NCI-H1105 treated with DMSO at 0.1 percent for 48 hours (cell line): Measurements from ENCODE around the gene AQP5.

ENCODE experiments used
- DNase-seq: peaks from one replicate; lab custom pipeline; 2025; lab: John Stamatoyannopoulos, UW

Gene AQP5

DNA sequence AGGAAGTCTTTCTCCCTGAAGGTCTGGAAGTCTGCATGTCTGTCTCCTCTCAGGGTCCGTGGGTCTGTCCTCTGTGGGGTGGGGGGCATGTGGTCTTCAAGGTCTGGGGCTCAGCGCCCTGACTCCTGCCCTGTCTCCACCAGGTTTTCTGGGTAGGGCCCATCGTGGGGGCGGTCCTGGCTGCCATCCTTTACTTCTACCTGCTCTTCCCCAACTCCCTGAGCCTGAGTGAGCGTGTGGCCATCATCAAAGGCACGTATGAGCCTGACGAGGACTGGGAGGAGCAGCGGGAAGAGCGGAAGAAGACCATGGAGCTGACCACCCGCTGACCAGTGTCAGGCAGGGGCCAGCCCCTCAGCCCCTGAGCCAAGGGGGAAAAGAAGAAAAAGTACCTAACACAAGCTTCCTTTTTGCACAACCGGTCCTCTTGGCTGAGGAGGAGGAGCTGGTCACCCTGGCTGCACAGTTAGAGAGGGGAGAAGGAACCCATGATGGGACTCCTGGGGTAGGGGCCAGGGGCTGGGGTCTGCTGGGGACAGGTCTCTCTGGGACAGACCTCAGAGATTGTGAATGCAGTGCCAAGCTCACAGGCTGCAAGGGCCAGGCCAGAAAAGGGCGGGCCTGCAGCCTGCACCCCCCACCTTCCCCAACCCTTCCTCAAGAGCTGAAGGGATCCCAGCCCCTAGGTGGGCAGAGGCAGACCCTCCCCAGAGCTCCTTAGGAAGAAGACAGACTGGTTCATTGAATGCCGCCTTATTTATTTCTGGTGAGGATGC, 3.4 kb downstream of the AQP5 start:
- no peak for DNase-seq

DNA sequence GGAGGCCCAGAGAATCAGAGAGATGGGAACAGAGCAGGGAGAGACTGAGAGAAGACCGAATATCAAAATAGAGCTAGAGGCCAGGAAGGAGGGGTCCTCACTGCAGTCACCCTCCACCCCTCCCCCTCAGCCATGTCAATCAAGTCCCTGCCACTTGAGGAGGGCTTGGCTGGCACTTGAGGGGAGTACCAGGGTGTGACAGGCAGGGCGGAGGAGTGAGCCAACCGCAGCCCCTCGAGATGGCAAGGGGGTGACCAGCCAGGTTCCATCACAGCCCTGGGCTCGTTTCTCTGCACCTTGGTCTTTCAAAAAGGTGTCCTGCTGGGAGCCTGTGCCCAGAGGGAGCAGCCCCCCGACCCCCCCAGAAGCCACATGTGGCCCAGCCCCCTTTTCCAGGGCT, 4.2 kb downstream of the AQP5 start:
- no peak for DNase-seq

DNA sequence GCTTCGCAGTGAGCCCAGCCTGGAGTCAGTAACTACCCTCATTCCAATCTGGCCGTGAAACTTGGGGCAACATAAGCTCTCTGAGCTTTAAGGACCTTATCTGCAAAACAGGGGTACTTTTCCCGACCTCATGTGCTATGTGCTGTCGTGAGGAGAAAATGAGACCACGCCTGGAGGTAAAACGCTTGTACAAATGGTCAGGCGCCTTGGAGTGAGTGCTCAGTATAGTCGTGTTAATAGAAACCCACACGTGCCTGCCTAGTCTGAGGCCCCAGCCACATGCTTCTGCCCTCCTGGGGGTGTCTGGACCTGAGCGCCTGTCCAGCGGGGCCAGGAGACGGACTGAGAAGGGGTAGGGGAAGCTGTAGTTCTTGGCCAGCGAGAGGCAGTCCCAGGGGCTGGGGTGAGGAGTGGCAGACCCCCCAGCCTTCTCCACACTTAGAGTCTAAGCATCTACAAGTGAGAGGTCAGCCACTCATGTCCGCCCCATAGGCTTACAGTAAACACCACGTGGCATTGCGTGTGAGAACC, 4.9 kb downstream of the AQP5 start:
- DNase-seq: no peak

DNA sequence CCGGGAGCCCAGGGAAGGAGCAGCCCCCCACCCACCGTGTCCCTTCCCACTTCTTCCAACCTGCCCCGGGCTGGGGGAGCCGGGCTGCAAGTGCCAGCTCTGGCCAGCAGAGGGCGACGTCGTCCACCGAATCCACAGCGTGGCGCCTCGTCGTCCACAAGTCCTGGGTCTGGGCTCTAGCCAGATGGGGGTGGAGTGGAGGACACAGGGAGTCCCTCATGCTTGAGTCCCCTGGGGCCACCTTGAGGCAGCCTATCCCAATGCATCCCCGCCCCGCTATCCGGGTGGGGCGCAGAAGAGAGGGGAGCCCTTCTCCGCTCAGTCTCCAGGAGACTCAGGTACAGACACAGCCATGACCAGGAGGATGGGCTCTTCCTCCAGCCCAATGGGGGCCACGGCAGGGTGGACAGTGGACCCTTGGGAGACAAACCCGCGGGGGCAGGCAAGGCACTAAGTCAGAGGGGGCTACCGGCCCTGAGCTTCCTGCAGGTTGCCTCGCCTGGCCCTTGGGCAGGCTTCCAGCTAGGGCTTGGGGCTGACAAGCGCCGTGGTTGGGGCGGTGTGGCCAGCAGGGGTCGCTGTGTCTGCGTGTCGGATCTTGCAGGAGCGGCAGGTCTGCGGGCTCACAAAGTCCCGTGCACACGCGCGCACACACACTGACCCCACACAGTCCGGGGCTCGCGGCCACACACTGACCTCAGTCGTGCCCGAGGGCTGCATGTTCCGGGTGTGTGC, 5.5 kb downstream of the AQP5 start:
- peak; percentile 50 for DNase-seq

DNA sequence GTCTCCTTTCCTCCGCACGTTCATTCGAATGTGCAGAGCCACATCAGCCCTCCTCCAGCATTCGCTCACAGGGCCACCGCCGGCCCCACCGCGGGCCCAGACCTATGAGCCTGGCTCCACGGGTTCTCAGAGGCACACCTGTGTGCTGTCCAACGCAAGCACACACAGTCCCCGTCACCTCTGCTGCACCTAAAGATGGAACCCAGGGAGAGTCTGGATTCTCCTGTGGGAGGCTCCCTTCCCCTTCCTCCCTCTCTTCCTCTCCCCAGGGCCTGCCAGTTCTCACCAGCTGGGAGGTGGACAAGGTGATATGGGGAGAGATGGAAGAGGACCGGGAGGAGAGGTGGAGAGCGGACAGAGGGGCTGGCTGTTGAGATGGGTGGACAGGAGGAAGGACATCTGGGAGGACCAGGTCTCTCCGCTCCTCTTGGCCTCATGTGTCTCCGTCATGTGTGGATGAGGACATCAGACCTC, 6.1 kb downstream of the AQP5 start:
- no peak for DNase-seq

DNA sequence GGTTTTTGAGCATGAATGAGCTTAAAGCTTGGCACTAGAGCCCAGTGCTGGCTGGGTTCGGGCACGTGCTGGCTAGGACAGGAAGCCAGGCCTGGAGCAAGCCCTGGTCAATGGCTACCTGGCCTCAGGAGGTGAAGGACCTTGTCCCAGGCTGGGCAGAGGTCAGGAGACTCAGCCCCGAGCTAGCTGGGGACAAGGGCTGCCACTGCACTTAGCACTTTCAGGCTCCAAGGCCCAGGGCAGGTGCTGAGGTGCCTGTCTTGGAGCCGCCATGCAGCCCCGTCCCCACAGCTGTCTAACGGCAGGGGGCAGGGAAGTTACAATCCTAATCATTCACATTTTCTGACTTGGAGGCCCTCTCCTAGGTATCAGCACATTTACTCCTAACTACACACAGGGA, 6.8 kb downstream of the AQP5 start:
- no peak for DNase-seq

DNA sequence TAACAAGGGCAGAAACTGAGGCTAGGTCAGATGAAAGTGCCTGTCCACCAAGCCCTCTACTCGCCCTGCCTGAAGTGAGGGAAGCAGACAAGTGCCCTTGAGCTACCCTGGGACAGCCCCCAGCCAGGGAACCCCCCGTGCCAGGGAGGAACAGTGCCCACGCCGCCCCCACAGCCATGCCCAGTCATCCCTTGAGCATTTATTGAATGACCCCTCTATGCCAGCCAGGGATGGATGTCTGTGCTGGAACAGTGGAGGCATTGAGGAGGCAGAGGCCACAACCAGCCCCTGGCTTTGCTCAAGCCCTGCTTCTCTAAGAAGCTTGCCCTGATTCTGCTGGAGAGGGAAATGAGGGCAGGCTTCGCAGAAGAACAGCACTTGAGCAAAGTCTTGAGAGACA, 7.4 kb downstream of the AQP5 start:
- DNase-seq: no peak

DNA sequence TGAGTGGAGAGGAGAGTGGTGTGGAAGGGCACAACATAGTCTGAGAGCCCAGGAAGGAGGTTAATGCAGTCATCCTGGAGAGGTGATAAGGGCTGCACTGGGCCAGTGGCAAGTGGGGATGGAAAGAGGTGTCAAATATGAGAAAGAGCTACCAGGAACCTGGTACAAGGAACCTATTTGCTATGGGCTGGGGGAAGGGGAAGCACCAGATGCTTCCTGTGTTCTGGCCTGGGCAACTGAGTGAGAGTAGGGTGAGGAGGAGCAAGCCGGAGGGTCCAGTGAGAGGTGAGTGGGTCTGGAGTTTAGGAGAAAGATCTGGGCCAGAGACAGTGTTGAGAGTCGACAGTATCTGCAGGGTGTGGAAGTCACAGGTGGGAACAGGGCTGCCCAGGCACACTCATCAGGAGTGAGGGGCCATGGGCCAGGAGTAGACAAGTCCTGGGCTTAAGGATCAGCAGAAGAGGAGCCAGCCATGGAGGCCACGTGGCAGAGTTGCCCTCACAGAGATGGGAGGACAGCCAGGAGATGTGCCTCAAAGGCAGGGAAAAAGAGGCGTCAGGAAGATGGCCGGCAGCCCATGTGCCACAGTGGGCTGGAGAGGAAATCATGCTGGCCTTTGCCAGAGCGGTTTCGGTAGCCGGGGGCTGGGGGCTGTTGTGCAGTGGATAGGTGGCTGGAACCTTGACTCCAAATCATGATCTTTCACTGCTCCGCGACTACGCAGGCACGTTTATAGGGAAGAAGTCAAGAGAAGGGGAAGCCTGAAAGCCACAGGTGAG, 8.2 kb downstream of the AQP5 start:
- DNase-seq: no peak

DNA sequence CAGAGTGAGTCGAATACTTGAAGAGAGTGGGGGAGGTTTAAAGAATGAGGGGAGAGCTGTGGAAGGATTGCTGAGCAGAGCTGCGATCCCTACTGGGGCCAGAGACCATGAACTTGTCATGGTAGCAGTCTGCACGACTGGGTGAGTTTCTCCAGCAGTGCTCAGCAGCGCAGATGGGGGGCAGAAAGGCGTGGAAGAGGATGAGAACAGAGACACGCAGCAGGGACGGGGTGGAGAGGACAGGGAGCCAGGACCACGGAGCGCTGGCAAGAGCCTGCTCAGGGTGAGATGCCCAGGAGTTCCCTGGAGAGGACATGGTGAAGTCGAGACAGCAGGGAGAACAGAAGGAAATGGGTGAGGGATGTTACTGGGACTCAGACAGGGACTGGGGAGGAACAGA, 9.0 kb downstream of the AQP5 start:
- DNase-seq: no peak

DNA sequence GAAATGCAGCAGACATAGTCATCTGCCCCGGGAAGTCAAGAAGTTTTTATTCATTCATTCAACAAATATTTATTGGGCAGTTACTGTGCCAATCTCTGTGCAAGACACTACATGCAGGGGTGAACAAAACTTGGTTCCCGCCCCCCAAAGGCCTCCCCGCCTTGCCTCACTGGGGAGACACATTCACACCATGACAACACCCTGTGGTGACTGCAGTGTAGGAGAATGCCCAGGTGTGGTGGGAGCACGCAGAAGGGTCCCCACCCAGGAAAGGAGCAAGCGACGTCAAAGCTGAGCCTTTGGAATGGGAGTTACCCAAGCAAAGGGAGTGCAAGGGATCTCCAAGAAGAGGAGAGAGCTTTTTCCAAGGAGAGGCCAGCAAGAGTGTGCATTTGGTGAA, 9.5 kb downstream of the AQP5 start:
- DNase-seq: no peak

DNA sequence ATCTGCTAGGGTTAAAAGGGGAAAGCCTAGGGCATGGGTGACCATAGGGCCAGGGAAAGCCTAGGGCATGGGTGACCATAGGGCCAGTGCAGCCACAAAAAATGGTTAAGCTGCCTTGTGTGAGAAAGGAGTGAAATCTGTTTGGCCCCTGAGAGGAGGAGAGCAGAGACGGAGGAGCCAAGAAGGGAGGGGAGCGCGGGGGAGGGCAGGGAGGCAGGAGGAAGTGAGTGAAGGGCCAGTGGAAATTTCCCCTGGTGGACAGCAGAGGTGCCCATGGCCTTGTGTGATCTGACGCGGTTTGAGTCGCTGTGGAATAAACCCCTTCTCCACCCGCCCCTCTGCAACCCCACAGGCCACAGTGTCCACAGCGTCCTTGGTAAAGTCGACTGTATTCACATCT, 10.5 kb downstream of the AQP5 start:
- no peak for DNase-seq

DNA sequence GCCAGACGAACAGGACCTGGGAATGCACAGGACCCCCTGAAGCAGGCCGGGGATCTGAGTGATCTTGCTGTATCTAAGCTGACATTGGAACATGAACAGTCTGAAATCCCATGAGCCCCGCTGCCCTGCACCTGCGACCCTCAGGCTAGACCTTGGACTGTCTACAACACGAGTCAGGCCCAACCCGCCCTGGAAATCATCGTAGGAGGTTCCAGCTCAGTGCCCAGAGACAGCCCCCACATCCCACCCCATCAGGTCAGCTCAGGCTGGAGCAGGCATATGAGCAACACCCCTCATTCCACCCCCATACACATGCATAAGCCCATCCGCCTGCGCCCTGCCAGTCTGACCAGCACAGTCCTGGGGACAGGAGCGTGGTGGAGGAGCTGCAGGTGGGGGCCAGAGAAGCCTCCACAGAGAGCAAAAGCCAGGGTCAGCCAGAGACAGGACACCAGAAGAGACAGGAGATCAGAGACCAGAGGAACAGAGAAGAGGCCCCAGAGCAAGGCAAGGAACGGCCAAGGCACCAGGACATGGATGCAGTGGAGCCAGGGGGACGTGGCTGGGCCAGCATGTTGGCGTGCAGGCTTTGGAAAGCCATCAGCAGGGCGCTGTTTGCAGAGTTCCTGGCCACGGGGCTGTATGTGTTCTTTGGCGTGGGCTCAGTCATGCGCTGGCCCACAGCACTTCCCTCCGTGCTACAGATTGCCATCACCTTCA, 11.1 kb downstream of the AQP5 start, which contains the start of gene AQP6:
TSS of gene AQP6 (plus strand) at position 307 of the 720 bp plus-strand sequence. CDS start at position 534, 227 bp downstream.
- DNase-seq: no peak

DNA sequence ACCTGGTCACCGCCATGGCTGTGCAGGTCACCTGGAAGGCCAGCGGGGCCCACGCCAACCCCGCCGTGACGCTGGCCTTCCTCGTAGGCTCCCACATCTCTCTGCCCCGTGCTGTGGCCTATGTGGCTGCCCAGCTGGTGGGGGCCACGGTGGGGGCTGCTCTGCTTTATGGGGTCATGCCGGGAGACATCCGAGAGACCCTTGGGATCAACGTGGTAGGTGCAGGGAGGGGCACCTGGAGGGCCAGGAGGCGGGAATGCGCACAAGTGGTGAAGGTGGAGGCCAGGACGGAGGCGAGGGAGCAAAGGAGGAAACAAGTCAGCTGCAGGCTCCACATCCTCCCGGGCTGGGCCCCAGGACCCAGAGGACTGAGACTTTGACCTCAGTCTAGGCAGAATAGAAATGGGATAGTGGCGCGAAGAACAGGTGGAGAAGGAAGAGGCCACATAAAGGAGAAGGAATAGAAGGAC, 11.7 kb downstream of the AQP5 start:
- DNase-seq: no peak

DNA sequence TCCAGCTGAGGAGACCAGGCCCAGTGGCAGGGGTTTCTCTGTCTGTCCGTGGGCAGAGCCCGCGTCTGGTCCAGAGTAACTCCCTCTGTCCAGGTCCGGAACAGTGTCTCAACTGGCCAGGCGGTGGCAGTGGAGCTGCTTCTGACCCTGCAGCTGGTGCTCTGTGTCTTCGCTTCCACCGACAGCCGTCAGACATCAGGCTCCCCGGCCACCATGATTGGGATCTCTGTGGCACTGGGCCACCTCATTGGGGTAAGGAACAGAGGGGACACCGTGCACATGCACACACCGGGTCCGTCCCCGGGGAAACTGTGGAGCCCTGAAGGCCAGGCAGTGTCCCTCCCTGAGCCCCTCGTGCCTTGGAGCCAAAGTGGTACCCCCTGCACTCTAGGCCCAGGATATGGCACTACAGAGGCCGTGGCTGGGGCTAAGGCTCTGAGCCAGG, 12.6 kb downstream of the AQP5 start:
- no peak for DNase-seq

DNA sequence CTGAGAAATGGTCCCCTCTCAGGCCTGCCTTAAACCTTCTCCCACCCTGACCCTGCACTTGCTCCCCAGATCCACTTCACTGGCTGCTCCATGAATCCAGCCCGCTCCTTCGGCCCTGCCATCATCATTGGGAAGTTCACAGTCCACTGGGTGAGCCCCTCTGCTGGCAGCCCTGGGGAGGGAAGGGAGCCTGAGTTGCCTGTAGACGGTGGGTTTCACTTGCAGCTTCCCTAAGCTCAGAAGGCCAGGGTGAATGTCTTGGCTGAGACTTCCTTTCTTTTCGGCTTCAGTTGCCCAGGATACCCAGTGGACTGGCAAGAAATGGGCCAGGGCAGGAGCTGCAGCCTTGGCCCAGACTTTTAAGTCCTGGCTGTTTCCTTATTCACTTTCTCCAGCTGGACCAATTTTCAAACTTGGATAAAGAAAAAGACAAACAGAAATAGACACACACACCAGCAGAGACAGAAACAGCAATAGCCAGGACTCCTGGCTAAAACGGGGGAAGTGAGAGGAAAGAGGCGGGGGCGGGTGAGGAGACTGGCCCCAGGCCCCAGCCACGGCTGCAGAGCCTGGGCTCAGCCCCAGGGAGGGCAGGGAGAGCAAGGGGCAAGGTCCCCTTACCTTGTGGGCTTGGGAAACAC, 13.1 kb downstream of the AQP5 start:
- no peak for DNase-seq

DNA sequence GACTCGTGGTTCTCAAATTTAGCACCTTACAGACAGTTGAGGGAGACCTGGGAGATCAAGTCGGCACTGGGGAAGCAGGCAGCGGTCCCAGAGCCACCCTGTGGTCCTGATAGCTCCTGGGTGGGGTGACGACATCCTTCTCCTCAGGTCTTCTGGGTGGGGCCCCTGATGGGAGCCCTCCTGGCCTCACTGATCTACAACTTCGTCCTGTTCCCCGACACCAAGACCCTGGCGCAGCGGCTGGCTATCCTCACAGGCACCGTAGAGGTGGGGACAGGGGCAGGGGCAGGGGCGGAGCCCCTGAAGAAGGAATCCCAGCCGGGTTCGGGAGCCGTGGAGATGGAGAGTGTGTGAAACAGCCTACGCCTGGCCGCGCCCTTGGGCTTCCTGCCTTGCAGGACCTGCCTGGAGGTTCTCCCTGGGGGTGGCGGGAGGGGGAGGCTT, 13.7 kb downstream of the AQP5 start:
- DNase-seq: no peak

DNA sequence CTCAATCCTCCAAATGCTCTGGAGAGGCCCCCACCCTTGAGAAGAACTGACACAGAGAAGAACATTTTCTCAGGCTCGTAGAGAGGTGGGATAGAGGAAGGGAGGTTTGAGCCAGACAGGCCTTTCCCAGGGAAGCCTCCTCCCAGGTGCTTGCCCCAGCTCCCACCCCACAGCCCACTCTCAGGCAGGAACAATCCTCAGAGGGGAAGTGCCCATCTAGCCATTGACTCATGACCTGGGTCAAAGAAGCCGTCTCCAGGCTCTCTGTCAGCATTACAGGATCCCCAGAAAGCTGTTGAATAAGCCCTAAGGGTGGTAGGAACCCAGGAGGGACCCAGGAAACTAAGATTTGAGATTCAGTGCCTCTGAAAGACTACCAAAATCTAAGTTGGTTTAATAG, 14.9 kb downstream of the AQP5 start:
- DNase-seq: no peak

DNA sequence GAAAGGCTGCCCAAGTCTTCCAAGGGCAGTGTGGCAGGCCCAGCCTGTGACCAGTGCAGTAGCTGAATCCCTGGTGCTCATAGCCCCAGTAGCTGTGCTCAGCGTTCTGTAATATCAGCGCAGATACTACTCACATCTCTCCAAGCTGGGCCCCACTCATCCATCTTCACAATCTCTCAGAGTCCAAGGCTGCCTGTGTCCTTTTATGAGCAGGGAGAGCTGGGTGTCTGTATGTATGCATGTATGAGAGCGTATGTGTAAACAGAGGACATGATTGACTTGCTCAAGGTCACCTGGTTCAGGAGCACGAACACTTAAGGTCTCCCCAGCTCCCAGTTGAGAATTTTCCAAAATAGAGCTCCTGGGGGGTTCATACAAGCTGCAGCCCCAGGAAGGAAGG, 16.5 kb downstream of the AQP5 start:
- DNase-seq: no peak

DNA sequence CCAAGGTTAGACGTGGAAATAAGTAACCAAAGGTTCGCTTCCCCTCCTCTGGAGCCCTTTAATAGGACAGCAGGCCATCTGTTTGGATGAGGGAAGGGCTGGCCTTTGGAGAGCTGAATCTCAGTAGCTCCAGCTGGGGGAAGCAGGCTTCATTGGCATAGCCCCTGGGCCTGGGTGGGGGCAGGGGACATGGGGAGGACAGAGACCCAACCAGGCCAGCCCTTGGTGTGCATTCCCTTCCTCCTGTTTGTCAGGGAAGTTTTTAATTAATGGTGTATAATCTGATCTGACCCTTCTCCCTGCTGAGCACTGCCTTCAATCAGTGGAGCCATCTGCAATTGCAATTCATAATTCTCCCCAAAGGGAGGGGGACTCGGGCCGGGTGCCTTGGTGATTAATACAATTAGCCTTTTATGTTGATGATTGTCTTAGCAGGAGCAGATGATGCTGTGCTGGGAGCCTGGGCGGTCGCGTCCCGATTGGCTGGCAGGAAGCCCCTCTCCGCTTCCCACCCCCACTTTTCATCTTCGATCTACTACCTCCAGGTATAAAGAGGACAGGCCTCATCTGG, 17.4 kb downstream of the AQP5 start:
- no peak for DNase-seq

DNA sequence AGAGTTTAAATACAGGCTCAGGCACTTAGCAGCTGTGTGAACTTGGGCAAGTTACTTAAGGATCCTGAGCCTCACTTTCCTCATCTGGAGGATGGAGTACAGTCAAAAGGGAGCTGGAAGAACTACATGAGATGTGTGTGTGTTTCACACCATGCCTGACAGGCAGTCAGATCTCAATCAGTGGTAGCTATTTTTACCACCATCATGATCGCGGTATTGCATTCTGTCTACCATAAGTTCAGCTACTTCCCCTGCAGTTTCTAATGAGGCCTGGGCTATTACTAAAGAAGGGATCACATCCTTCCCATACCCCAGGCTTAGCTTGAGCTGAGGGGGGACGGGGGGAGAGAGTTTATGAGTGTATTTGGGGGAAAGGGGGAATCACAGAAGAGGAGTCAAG, 18.1 kb downstream of the AQP5 start:
- no peak for DNase-seq
